K562 (cell line): ENCODE measurements around the gene NPC1. TPM values are rescaled to one million over a fixed set of nuclear protein-coding genes. Genes with fewer than 3 reads are reported as not detected.

Experiments used
- ADNP ChIP-seq: fragments of 200-800 bp; sonication (Bioruptor generic); IDR thresholded peaks from 2 replicates; pipeline ENCODE4 v1.6.1; 2016; ENCODE audit warnings: missing genetic modification characterization, missing compliant biosample characterization
- ARHGAP35 ChIP-seq: fragments of 450-650 bp; IDR thresholded peaks from 2 replicates; pipeline ENCODE4 v1.6.1; 2018; ENCODE audit not compliant: partially characterized antibody
- ARID1B ChIP-seq: fragments of 450-650 bp; IDR thresholded peaks from 2 replicates; pipeline ENCODE4 v1.6.1; 2016; ENCODE audit warnings: antibody characterized with exemption, mild to moderate bottlenecking, inconsistent platforms
- DIDO1 ChIP-seq: fragments of 450-650 bp; IDR thresholded peaks from 2 replicates; pipeline ENCODE4 v1.6.1; 2016; ENCODE audit warnings: low read depth, missing biosample characterization, missing genetic modification characterization
- HDAC2 ChIP-seq: fragments of 450-650 bp; IDR thresholded peaks from 2 replicates; pipeline ENCODE4 v1.6.1; 2016; ENCODE audit warnings: mild to moderate bottlenecking
- HEY1 ChIP-seq: fragments of 250-450 bp; sonication (Bioruptor Pico); IDR thresholded peaks from 2 replicates; pipeline ENCODE4 v1.5.0; 2020; ENCODE audit warnings: mild to moderate bottlenecking, moderate library complexity, borderline replicate concordance
- HNRNPK ChIP-seq: fragments of 200-400 bp; formaldehyde crosslinking; IDR thresholded peaks from one replicate; pipeline ENCODE4 v1.6.1; 2018; ENCODE audit warnings: mild to moderate bottlenecking, low read depth, low read length; ENCODE audit not compliant: poor library complexity, severe bottlenecking
- HNRNPL ChIP-seq: fragments of 200-400 bp; formaldehyde crosslinking; IDR thresholded peaks from 2 replicates; pipeline ENCODE4 v1.6.1; 2017; ENCODE audit warnings: low read depth, mild to moderate bottlenecking, low read length
- HOXB6 ChIP-seq: fragments of 250-450 bp; sonication (Bioruptor Pico); IDR thresholded peaks from 2 replicates; pipeline ENCODE4 v1.5.1; 2022; ENCODE audit warnings: mild to moderate bottlenecking, borderline replicate concordance
- KLF10 ChIP-seq: fragments of 250-450 bp; sonication (Bioruptor Pico); IDR thresholded peaks from 2 replicates; pipeline ENCODE4 v1.6.1; 2021; ENCODE audit warnings: matching md5 sums
- NONO ChIP-seq, 2 experiments: fragments of 200-400 bp in 1 of 2; fragments of 450-650 bp in 1 of 2; formaldehyde crosslinking in 1 of 2; IDR thresholded peaks; 2 replicates each; pipeline ENCODE4 v1.6.1; 2017; ENCODE audit warnings: low read depth in 2 of 2, mild to moderate bottlenecking in 2 of 2, moderate library complexity in 2 of 2, low read length in 1 of 2
- PML ChIP-seq: IDR thresholded peaks from 2 replicates; pipeline ENCODE4 v1.6.1; 2012; ENCODE audit warnings: low read length, inconsistent platforms
- RFX1 ChIP-seq: fragments of 450-650 bp; IDR thresholded peaks from 2 replicates; pipeline ENCODE4 v1.6.1; 2016; ENCODE audit warnings: mild to moderate bottlenecking, moderate library complexity
- SMAD4 ChIP-seq: fragments of 250-450 bp; sonication (Bioruptor Pico); conservative IDR thresholded peaks from 2 replicates; pipeline ENCODE4 v1.8.0; 2021; ENCODE audit warnings: inconsistent platforms, mild to moderate bottlenecking, moderate library complexity
- SREBF2 ChIP-seq: sonication (generic); formaldehyde crosslinking; IDR thresholded peaks from 2 replicates; pipeline ENCODE4 v1.4.0; 2020; ENCODE audit warnings: mild to moderate bottlenecking, missing genetic modification reagents
- ZNF121 ChIP-seq: sonication (generic); formaldehyde crosslinking; conservative IDR thresholded peaks from 2 replicates; pipeline ENCODE4 v1.8.0; 2022; ENCODE audit warnings: missing genetic modification reagents
- ZNF184 ChIP-seq: sonication (generic); formaldehyde crosslinking; IDR thresholded peaks from 2 replicates; pipeline ENCODE4 v1.5.0; 2020; ENCODE audit warnings: missing genetic modification reagents
- polyA plus RNA-seq, 8 experiments: library from polyadenylated mRNA; depleted of rRNA in 4 of 8; stranded (reverse) in 5 of 8; unstranded in 3 of 8; fragments of >200 nt; fragmentation: Nextera tagmentation in 2 of 8; fragmentation: Illumina TruSeq in 1 of 8; extraction: Ambion mirVana in 2 of 8; extraction: Trizol in 1 of 8; gene quantifications; 2 replicates each; pipeline versions ENCODE4 v1.2.1 to v1.2.3, GENCODE V29; 2011 to 2014; ENCODE audit warnings: inconsistent platforms in 1 of 8, missing spikeins in 1 of 8
- total RNA-seq, 7 experiments: library from RNA; depleted of rRNA in 6 of 7; stranded (reverse); fragments of >200 nt in 6 of 7; fragmentation: Illumina TruSeq in 2 of 7; extraction: Trizol in 2 of 7; gene quantifications; 2 replicates each; pipeline versions ENCODE4 v1.2.1 to v1.2.3, GENCODE V29; 2011 to 2021; ENCODE audit warnings: low replicate concordance in 1 of 7
- TF ChIP-seq, protein P1 (sequence below): IDR thresholded peaks from 2 replicates; pipeline ENCODE4 v1.6.1; 2014; ENCODE audit warnings: antibody characterized with exemption
- TF ChIP-seq, protein P2 (sequence below): fragments of 450-650 bp; formaldehyde crosslinking; IDR thresholded peaks from 2 replicates; pipeline ENCODE4 v1.4.0; 2022; ENCODE audit warnings: mild to moderate bottlenecking, moderate library complexity
- TF ChIP-seq, protein P3 (sequence below): fragments of 250-450 bp; sonication (Bioruptor Pico); IDR thresholded peaks from 2 replicates; pipeline ENCODE4 v1.8.0; 2021; ENCODE audit warnings: borderline replicate concordance, mild to moderate bottlenecking, moderate library complexity; ENCODE audit not compliant: poor library complexity, severe bottlenecking
- TF ChIP-seq, protein P4 (sequence below): fragments of 250-450 bp; sonication (Bioruptor Pico); IDR thresholded peaks from 2 replicates; pipeline ENCODE4 v1.8.0; 2022; ENCODE audit warnings: inconsistent platforms, mild to moderate bottlenecking, moderate library complexity, borderline replicate concordance
- TF ChIP-seq, protein P5 (sequence below): fragments of 450-650 bp; IDR thresholded peaks from 2 replicates; pipeline ENCODE4 v1.6.1; 2017; ENCODE audit warnings: antibody characterized with exemption

Gene NPC1
- total and polyA plus RNA-seq, 9 of the 15 experiments (the other 6 are each of a cell fraction or from before 2014, with no cell fraction given), result 17.1 to 45.9 (median 27.6) TPM

DNA sequence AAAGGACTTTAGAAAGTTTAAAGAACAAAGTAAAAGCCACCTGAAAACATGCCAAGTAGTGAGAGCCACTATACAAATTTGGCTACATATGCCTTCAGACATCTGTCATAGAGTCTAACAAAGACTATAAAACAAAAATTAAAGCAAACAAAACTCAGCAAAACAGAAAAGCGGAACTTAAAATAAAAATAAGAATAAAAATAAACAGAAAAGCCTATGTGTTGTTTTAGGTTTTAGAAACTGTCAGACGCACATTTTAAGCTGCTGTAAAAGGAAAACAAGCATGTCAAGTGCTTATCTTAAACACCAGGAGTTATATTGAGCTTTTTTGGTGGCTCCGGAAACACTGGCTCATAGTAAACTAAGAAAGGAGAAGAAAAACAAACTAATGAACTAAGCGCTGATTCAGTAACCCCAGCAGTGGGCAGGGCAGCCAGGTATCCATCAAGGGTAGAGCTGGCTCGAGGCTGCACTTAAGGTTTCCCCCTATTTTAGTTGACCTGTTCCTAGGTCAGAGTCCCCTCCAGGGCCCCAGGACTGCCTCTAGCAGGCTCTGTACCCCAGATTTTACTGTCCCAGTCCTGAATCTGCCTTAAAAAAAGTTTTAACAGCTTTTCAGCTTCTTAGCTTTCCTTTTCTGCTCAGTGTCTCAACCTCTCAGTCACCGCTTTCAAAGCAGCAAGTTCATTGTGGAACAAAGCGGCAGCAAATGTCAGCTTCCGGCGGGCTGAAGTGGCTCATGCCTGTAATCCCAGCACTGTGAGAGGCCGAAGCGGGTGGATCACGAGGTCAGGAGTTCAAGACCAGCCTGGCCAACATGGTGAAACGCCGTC lies 98.4 kb downstream of the NPC1 start (continued):
- TF ChIP-seq SREBF2 (no peak), ZNF121 (CRISPR knock-in tag) (no peak), HOXB6 (no peak), ADNP (tag) (peak; percentile 57; the same call in 1 of the 2 replicates), ZNF184 (no peak), ARID1B (peak; percentile 93), NONO (IDR thresholded peaks at IDR 0.05; ENCODE audit: low read depth in 2 of 2, low read length in 1 of 2) (no peak), DIDO1 (tag) (no peak), ARHGAP35 (no peak), PML (no peak), HEY1 (CRISPR knock-in tag) (no peak), HNRNPL (no peak), HDAC2 (peak; percentile 21; the same call in 1 of the 2 replicates), RFX1 (no peak), SMAD4 (CRISPR knock-in tag) (0 out of 2 replicates have a peak, but pooled peaks have one; percentile 28), KLF10 (CRISPR knock-in tag) (no peak), HNRNPK (no peak)
- TF ChIP-seq, protein P1, sequence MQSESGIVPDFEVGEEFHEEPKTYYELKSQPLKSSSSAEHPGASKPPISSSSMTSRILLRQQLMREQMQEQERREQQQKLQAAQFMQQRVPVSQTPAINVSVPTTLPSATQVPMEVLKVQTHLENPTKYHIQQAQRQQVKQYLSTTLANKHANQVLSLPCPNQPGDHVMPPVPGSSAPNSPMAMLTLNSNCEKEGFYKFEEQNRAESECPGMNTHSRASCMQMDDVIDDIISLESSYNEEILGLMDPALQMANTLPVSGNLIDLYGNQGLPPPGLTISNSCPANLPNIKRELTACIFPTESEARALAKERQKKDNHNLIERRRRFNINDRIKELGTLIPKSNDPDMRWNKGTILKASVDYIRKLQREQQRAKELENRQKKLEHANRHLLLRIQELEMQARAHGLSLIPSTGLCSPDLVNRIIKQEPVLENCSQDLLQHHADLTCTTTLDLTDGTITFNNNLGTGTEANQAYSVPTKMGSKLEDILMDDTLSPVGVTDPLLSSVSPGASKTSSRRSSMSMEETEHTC, result no peak
- TF ChIP-seq, protein P2, sequence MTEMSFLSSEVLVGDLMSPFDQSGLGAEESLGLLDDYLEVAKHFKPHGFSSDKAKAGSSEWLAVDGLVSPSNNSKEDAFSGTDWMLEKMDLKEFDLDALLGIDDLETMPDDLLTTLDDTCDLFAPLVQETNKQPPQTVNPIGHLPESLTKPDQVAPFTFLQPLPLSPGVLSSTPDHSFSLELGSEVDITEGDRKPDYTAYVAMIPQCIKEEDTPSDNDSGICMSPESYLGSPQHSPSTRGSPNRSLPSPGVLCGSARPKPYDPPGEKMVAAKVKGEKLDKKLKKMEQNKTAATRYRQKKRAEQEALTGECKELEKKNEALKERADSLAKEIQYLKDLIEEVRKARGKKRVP (CRISPR knock-in tag), result no peak
- TF ChIP-seq, protein P3, sequence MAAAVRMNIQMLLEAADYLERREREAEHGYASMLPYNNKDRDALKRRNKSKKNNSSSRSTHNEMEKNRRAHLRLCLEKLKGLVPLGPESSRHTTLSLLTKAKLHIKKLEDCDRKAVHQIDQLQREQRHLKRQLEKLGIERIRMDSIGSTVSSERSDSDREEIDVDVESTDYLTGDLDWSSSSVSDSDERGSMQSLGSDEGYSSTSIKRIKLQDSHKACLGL (CRISPR knock-in tag), result no peak
- TF ChIP-seq, protein P4, sequence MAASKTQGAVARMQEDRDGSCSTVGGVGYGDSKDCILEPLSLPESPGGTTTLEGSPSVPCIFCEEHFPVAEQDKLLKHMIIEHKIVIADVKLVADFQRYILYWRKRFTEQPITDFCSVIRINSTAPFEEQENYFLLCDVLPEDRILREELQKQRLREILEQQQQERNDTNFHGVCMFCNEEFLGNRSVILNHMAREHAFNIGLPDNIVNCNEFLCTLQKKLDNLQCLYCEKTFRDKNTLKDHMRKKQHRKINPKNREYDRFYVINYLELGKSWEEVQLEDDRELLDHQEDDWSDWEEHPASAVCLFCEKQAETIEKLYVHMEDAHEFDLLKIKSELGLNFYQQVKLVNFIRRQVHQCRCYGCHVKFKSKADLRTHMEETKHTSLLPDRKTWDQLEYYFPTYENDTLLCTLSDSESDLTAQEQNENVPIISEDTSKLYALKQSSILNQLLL, result no peak
- TF ChIP-seq, protein P5, sequence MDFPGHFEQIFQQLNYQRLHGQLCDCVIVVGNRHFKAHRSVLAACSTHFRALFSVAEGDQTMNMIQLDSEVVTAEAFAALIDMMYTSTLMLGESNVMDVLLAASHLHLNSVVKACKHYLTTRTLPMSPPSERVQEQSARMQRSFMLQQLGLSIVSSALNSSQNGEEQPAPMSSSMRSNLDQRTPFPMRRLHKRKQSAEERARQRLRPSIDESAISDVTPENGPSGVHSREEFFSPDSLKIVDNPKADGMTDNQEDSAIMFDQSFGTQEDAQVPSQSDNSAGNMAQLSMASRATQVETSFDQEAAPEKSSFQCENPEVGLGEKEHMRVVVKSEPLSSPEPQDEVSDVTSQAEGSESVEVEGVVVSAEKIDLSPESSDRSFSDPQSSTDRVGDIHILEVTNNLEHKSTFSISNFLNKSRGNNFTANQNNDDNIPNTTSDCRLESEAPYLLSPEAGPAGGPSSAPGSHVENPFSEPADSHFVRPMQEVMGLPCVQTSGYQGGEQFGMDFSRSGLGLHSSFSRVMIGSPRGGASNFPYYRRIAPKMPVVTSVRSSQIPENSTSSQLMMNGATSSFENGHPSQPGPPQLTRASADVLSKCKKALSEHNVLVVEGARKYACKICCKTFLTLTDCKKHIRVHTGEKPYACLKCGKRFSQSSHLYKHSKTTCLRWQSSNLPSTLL, result 0 out of 2 replicates have a peak, but pooled peaks have one; percentile 53
